Daoy (cell line): Measurements from ENCODE around the gene RNMT. TPM values are rescaled to one million over a fixed set of nuclear protein-coding genes. Genes with fewer than 3 reads are reported as not detected.
"Not testable (repeated sequence)": the region's sequence is repeated elsewhere in the genome, so short reads cannot be mapped to it uniquely, and the experiment has no call there.

Experiments used
- DNase-seq: peaks from one replicate; pipeline ENCODE4 v3.0.0-alpha.2; 2015; ENCODE audit warnings: low read depth
- total RNA-seq: library from RNA; depleted of rRNA; stranded (reverse); fragments of >200 nt; shearing (Covaris generic); gene quantifications from 2 replicates; pipeline ENCODE4 v1.2.3, GENCODE V29; 2014

RNMT gene
- total RNA-seq, 1 experiment from 2014 or later, result 25.1 TPM

DNA sequence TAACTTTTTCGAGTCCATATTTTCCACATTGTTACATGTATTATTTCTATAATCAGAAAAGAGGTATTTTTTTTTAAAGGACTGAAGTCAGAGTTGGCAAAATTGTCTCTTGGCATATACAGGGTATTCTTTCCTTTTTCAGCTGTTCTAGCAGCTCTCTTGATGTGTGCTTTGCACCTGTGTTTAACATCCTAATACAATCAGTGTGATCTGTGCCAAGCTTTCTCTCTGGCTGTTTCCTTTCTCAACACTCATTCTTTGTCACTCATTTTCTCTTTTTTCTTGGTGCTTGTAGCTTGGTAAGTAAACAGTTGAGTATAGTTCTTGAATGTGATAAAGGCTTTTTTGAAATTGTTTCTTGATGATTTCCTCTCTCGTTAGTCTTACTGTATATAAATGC lies 9.2 kb downstream of the RNMT start:
- no peak for DNase-seq

DNA sequence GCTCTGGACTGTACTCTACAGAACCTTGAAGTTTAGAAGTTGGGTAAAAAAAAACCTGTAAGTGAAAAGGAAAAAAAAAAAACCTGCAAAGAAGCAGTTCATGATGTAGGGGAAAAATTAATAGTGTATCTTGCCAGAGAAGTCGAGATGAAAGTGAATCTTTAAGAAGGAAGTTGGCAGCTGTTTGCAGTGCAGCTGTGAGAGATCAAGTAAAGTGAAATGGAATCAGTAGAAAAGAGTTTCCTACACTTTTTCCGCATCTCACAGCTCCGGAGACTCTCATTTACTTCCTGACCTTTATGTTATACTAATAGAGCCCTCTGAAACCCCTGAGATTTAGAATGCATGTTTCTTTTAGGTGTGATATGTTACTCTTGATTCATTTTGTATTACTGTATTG lies 19.2 kb downstream of the RNMT start:
- no peak for DNase-seq

DNA sequence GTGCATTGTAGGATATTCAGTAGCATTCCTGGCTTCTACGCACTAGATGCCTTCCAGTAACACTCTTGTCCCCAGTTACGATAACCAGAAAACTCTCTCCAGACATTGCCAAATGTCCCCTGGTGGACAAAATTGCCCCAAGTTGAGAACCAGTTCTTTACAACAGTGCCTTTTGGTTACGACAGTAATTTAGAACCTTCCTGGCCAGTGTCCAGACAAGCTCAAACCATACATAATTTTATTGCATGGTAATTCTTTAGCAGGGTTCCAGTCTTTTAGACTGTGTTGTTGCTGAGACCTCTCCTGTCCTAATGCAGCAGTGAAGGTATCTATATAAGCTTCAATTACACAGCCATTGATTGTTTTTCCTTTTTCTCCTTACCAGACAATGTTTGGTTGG lies 20.2 kb downstream of the RNMT start:
- no peak for DNase-seq

DNA sequence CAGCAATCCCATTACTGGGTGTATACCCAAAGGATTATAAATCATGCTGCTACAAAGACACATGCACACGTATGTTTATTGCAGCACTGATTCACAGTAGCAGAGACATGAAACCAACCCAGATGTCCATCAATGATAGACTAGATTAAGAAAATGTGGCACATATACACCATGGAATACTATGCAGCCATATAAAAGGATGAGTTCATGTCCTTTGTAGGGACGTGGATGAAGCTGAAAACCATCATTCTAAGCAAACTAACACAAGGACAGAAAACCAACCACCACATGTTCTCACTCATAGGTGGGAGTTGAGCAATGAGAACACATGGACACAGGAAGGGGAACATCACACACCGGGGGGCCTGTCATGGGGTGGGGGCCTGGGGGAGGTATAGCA lies 25.1 kb downstream of the RNMT start:
- DNase-seq, result not testable (repeated sequence)

DNA sequence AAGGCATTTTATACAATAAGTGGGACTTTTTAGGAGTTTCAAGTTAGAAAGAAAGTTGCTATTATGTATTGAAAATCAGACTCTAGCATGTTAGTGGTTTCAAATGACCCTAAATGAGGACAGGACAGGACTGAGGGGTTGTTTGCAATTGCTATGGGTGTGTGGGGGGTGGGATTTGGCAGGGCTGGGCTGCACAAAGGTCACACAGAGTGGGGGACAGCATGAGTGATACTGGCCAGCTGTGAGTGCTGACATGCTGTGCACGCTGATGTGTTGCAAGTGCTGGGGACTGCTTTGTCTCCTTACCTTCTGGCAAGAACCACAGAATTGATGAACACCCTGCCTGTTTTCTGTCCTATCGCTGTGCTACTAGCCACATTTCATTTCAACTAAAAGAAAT lies 29.8 kb downstream of the RNMT start:
- DNase-seq, result no peak

DNA sequence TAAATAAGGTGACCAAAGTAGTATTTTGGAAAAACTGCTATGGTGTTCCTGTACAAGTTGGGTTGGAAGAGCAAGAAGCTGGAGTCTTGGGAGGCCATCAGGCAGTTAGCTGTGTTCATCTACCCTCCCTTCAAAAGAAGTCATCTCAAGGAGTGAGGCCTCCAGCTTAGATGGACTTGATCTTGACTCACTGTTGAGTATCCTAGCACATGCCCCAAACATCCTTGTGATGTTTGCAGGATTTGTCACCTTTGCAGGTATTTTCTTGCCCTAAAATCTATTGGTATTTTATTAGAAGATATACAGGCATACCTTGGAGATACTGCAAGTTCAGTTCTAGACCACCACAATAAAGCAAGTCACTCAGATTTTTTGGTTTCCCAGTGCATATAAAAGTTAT lies 30.2 kb downstream of the RNMT start:
- DNase-seq, result no peak

DNA sequence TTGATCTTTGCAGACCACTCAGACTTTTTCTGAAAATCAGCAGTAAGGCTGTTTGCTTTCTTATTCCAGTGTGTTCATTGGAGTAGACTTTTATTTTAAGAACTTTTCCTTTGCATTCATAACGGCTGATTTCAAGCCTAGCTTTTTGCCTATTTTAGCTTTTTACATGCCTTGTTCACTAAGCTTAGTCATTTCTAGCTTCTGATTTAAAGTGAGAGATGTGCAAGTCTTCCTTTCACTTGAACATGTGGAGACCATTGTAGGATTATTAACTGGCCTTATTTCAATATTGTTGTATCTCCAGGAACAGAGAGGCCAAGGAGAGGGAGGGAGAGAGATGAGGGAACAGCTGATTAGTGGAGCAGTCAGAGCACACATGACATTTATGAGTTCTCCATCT lies 32.1 kb downstream of the RNMT start:
- DNase-seq, result no peak

DNA sequence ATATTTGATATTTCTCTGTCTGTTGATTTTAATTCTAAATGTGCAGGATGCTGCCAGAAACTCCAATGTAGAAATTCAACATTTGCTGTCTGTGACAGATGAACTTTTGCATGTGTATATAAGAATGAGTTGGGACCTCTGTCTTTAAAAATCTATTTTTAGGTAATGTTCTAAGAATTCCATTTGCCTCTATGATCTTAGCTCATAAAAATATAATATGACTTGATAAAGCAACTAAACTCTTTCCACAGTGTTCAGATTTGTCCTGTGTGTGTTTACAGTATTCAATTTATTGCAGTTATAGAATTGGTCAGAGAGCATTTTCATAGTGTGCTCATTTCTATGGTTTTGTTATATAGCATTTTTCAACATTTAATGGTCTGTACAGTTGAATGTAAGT lies 33.6 kb downstream of the RNMT start:
- no peak for DNase-seq

DNA sequence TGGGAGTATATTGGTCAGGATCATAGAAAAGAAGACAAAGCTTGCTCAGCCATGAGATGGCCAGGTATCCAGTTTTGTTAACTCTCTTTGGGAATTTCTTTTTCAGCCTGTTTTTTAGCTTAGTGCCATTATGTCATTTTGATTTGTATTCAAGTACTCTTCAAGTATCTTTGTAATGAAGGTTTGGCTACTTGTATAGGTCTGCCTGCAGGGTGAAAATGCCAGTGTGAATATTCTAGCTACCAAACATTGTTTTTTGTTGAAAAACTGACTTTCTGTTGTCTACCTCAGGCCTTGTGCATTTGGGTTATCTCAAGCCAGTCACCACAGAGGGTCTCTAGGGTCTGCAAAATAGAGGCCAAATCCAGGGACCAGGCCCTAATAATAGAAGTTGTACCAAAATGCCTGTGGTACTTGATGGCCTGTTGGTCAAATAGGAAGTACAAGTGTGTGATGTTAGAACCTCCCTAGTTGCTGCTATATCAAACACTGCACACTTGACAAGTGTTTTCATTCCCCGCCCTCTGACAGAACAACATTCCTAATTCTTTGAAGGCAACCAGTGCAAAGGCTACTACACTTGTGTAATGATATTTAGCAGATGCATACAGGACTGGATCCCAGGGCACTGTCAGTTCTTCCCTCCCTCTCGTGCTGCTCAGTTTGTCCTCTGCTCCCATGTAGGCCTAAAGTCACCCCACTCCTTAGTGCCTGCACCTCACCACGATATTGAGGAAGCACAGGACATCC lies 36.4 kb downstream of the RNMT start:
- no peak for DNase-seq

DNA sequence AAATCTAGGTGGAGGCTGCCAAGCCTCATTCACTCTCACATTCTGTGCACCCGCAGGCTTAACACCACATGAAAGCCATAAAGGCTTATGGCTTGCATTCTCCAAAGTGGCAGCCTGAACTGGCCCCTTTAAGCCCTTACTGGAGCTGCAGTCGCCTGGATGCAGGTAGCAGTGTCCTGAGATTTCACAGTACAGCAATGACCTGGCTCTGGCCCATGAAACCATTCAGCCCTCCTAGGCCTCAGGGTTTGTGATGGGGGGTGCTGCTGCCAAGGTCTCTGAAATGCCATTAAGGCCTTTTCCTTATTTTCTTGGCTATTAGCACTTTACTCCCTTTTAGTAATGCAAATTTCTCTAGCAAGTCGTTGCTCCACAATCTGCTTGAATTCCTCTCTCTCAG lies 48.6 kb downstream of the RNMT start:
- DNase-seq, result no peak

DNA sequence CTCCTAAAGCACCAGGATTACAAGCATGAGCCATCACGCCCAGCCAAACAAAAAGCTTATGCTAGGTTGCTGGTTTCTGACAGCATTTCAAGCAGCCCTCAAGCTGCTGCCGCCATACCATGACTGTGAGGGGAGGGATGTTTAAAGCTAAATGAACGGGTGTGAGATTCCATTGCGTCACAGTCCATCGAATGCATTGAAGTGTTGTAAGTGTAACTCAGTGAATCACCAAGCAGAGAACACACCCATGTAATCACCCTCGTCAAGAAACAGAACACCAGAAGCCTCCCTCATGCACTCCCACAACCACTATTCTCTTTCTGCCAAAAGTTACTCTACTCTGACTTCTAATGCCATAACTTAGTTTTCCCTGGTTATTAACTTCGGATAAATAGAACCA lies 64.7 kb downstream of the RNMT start:
- DNase-seq, result peak; percentile 25

DNA sequence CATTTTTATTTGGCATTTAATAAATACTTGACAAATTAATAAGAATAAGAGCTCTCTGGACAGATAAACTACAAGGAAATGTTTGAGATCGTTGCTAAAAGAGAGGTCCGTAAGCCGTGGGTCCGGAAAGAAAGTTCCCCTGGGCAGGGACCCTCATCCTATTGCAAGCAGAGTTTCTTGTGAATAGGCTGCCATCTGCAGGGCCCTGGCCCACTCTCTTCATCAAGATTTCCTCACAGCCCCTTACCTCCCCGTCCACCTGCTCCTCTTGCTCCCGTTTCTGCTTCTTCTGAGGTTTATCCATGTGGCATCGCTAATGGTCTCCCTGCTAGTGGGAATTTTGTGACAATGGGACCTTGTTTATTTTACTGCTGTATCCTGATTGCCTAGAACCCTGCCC lies 67.3 kb downstream of the RNMT start:
- no peak for DNase-seq

DNA sequence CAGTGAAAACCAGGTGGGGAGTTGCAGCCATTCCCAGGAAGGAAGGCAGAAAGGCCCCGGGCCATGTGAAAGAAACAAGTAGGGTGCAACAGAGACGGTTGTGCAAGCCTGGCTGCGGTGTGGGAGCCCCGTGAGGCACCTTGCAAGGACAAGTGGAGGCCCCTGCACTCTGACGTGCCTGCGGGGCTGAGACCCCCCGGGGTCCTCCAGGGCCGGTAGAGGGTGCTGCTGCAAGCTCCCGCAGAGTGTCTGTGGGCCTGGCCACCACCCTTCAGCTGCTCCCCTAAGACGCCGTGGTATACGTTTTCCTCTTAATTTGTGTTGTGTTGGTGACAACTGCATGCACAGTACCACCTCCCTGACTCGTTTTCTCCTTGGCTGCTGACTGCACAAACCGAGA lies 70.0 kb downstream of the RNMT start:
- no peak for DNase-seq

DNA sequence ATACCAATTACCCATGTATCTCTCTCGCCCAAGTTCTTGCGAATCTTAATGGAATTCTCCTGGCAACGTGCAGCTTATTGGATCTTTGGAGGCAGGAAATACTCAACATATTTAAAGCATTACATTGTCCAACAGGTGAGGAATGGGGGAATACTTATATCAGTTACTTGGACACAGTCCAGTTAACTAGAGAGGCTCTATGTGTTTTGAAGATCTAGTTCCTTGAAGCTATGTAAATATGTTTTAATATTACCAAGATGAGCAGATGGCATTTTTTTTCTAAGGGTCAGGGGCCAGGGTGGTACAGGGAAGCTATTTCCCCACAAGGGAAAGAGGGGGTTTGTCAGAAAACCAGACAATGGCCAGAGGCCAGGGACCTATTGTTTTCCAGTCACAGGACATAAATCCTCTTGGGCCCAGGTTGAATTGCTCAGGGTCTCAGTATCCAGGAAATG lies 70.7 kb downstream of the RNMT start:
- peak; percentile 33 for DNase-seq

DNA sequence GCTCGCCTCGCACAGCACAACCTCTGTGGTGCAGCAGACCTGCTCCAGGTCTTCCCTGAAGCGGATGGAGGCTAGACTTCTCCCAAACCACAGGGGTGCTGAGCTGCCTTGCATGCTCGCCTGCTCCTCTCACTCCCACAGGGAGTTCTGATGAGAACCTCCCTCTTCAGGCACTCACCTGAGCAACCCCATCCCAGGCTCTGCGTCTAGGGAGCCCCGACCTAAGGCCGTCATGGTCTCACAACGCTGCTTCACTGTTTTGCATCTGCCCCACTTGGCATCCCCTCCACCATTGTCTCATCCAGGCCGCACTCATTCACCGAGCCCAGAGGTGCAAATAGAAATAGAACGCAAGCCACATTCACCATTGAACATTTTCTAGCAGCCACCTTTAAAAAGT lies 72.9 kb downstream of the RNMT start:
- DNase-seq, result no peak

DNA sequence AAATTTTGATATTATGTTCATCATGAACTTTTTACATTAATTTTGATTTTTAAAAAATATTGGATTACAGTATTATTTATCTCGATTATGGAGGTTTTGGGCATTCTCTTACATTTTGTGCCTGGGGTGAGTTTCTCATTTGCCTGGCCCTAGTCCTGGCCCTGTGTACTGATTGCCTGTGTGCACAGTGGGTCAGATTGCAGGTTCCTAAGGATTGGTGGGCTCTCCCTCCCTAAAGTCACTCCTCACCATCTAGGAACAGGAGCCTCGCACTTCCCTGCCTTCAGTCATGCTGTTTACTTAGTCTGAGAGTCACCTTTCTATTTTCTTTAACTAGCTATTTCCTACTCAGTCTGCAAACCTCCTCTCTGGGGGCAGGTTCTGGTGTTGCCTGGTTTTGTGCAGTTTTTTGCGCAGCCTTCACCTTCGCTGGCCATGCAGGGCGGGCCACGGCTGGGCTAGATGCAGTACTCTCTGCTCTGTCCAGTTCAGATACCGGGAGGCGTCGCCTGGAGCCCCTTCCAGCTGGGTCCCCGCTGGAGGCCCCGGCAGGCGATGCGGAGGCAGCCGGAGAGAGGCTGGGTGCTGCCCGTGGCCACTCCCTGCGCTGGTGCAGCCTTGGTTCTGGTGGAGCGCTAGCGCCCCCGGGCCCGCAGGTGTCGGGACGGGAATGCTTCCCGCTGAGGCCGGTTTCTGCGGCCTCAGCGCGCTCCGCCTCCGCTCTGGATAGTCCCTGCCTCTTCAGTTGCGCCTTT lies 74.2 kb downstream of the RNMT start:
- DNase-seq, result peak; percentile 79

DNA sequence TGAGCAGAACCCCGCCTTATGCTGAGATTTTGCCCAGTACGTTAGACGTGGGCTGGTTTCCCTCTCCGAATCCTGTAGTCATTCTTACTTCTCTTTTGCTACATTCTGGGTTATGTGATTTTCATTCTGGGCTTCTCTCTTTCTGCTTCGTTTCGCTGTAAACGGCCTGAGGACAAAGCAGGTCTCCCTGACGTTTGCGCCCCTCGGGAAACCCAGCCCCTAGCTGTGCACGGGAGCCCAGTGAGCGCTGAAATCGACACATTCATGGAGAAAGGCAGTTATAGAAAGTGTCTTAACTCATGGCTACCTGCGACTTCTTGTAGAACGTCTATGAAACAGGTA lies 74.8 kb downstream of the RNMT start:
- no peak for DNase-seq

DNA sequence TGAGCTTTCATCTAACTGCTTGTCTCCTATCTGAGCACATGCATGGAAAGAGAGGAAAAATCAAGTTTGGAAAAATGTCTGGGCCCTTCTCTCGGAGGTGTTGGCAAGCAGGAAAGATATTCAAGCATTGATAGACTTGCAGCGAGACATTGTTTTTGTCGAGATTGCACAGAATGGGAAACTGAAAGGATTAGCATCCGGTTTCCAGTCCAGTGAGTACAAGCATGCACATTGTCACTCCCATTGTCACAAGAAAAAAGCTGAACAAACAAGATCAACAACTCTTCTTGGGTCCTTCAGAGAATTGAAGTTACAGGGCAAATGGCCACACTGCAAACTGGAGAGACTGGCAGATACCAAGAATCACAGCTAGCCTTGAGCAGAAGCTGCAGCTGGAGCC lies 77.8 kb downstream of the RNMT start:
- no peak for DNase-seq

DNA sequence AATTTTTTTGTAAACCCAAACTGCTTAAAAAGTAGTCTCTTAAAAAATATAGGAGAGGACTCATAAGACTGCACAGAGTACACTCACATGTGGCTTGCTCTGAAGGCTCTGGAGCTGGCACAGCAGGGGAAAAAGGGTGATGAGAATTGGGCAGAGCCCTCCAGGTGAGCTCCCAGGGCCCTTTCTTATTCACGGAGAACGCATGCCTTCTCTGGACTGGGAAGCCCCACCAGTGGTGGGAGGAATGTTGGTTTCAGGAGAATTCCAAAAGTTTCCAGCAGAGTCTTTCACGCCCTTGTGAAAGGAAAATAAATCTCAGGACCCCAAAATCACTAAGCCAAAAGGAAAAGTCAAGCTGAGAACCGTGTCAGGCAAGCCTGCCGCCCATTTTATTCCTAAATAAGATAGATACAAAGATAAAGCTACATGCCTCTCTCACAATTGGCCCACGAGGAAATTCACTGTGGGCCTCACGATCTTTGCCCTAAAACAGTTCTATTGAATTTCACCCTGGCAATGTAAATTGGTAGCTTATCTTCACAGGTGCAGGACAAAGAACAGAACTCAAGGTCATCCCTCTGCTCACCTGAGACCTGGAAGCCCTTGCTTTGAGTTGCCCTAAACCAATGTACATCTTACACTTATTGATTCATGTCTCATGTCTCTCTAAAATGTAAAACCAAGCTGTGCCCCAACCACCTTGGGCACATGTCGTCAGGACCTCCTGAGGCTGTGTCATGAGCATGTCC lies 82.0 kb downstream of the RNMT start:
- DNase-seq, result no peak

DNA sequence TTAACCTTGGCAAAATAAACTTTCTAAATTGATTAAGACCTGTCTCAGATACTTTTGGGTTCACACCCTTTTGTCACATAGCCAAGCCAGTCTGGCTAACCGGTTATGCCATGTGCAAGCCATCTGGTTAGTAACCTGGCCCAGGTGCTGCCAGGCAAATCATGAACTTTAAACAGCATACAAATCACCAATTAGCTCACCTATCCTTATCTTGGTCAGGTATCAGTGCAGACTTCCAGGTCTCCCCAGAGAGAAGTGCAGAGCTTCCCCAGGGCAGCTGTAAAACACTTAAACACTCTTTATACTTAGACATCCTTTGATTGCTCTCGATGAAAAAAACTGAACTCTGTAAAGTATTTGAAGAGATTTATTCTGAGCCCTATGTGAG lies 82.6 kb downstream of the RNMT start:
- no peak for DNase-seq

DNA sequence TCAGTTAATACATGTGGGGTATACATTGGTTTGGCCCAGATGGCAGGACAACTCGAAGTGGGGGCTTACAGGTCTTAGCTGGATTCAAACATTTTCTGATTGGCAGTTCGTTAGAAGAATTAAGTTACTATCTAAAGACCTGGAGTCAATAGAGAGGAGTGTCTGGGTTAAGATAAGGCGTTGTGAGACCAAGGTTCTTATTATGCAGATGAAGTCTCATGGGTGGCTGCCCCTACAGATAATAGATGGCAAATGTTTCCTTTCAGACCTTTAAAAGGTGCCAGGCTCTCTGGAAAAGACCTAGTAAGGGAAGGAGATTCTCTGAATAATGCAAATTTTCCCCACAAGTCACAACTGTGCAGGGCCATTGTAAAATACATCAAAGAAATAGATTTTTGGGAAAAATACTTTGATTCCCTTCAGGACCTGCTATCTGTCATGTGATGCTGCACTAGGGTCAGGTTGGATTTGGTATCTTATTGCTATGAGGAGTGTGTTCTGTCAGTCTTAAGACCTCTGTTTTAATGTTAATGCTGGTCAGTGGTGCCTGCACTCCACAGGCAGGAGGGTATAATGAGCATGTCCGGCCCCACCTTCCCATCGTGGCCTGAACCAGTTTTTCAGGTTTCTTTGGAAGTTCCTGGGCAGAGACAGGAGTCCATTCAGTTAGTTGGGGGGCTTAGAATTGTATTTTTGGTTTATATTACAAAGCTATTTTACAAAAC lies 83.2 kb downstream of the RNMT start:
- no peak for DNase-seq

DNA sequence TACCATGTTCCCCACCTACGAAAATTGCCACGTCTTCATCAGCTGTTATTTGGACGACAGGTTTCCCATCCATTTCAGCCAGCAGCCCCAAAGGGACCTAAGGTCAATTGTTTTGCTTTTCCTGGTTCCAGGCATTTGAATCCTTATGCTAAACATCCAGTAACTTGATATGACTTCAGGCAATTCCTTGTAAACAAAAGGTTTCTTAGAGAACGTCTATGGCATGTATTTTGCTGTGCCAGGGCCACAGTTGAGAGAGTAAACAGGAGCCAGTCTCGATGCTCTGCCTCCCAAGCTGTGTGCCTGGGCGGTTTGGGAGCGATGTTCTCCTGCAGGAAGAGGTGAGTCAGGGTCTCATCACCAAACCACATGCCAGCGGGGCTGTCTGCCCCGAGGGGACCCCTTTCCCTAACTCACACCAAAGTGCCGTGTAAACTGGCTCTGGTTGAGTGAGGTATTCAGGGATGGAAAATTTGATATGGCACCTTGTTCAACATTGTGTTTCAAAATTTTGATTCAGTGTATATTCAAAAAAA lies 84.5 kb downstream of the RNMT start:
- DNase-seq, result peak; percentile 45
